OCI-LY1 (cell line): ENCODE results near the gene CMC2.
A peak's percentile ranks its signal among the peaks of the same experiment; 100 is the strongest.

Experiments
- H2AFZ ChIP-seq: fragments of 200-600 bp; sonication (generic), shearing (Covaris generic); 2 replicates; pipeline ENCODE4 v1.6.0; 2014; ENCODE audit warnings: antibody characterized with exemption, mild to moderate bottlenecking, low read length
- H3F3A ChIP-seq: fragments of 200-600 bp; sonication (generic), shearing (Covaris generic); 2 replicates; pipeline ENCODE4 v1.6.0; 2014; ENCODE audit warnings: mild to moderate bottlenecking, antibody characterized with exemption, low read length, moderate library complexity; ENCODE audit not compliant: insufficient read depth
- H3K27ac ChIP-seq: fragments of 200-600 bp; sonication (generic); 2 replicates; pipeline ENCODE4 v1.5.1; 2014; ENCODE audit warnings: low read length, mixed run types, mild to moderate bottlenecking, low read depth; ENCODE audit not compliant: poor library complexity, severe bottlenecking
- H3K27me3 ChIP-seq: fragments of 200-600 bp; sonication (generic); 2 replicates; pipeline ENCODE4 v1.6.0; 2014; ENCODE audit warnings: antibody characterized with exemption, mild to moderate bottlenecking, low read length, moderate library complexity; ENCODE audit not compliant: insufficient read depth
- H3K36me3 ChIP-seq: fragments of 200-600 bp; sonication (generic); 2 replicates; pipeline ENCODE4 v1.6.1; 2014; ENCODE audit warnings: mild to moderate bottlenecking, antibody characterized with exemption, low read length, moderate library complexity, mixed read lengths; ENCODE audit not compliant: insufficient read depth
- H3K4me1 ChIP-seq: fragments of 200-600 bp; sonication (generic); 2 replicates; pipeline ENCODE4 v1.5.1; 2014; ENCODE audit warnings: mild to moderate bottlenecking, low read length, moderate library complexity; ENCODE audit not compliant: insufficient read depth, severe bottlenecking
- H3K4me2 ChIP-seq: fragments of 200-600 bp; sonication (generic), shearing (Covaris generic); 2 replicates; pipeline ENCODE4 v1.6.1; 2014; ENCODE audit warnings: low read length
- H3K4me3 ChIP-seq: fragments of 200-600 bp; sonication (generic); 2 replicates; pipeline ENCODE4 v1.5.1; 2014; ENCODE audit warnings: low read length, low read depth, mild to moderate bottlenecking, mixed read lengths; ENCODE audit not compliant: poor library complexity, severe bottlenecking
- H3K79me2 ChIP-seq: fragments of 200-600 bp; shearing (Covaris generic); 2 replicates; pipeline ENCODE4 v1.6.1; 2016; ENCODE audit warnings: mixed run types, low read length, mixed read lengths; ENCODE audit not compliant: insufficient read depth
- H3K9ac ChIP-seq: fragments of 200-600 bp; sonication (generic), shearing (Covaris generic); 2 replicates; pipeline ENCODE4 v1.6.1; 2014; ENCODE audit warnings: mild to moderate bottlenecking, low read length, mixed read lengths
- H3K9me2 ChIP-seq: fragments of 200-600 bp; sonication (generic), shearing (Covaris generic); 2 replicates; pipeline ENCODE4 v1.6.1; 2014; ENCODE audit warnings: low read depth, mild to moderate bottlenecking, low read length, mixed read lengths
- H3K9me3 ChIP-seq: fragments of 200-600 bp; shearing (Covaris generic); 2 replicates; pipeline ENCODE4 v1.6.1; 2014; ENCODE audit warnings: low read length, mixed read lengths
- H4K20me1 ChIP-seq: fragments of 200-600 bp; sonication (generic), shearing (Covaris generic); 2 replicates; pipeline ENCODE4 v1.6.0; 2016; ENCODE audit warnings: mild to moderate bottlenecking, low read length; ENCODE audit not compliant: insufficient read depth
- CTCF ChIP-seq: fragments of 200-600 bp; sonication (generic), shearing (Covaris generic); IDR thresholded peaks from 2 replicates; pipeline ENCODE4 v1.5.1; 2017; ENCODE audit warnings: mild to moderate bottlenecking, antibody characterized with exemption, low read length, moderate library complexity, mixed read lengths
- EZH2 ChIP-seq: fragments of 200-600 bp; sonication (generic), shearing (Covaris generic); IDR thresholded peaks from 2 replicates; pipeline ENCODE4 v1.8.0; 2017; ENCODE audit warnings: borderline replicate concordance, mixed run types, mild to moderate bottlenecking, antibody characterized with exemption, low read length, moderate library complexity, mixed read lengths

CMC2 gene

GRCh38 chr16:81005610-81006161, 999 bp downstream of the CMC2 start:
- no peaks in the 10 kb centered on the region for H3K9me3 ChIP-seq
- H3K4me2 ChIP-seq, result peak overlapping the region; percentile 97
- H3K36me3 ChIP-seq, result peaks cover 4% of the 10 kb centered on the region; the same call in 1 of the 2 replicates
- no peaks in the 10 kb centered on the region for H3F3A ChIP-seq
- no peaks in the 10 kb centered on the region for H3K9me2 ChIP-seq
- no peak for TF ChIP-seq CTCF
- TF ChIP-seq EZH2, result no peak
- H3K27ac ChIP-seq, result no peak overlapping the region
- H3K79me2 ChIP-seq, result peaks cover 59% of the 10 kb centered on the region
- no peaks in the 10 kb centered on the region for H4K20me1 ChIP-seq
- H3K9ac ChIP-seq, result peak overlapping the region; percentile 72
- H3K4me3 ChIP-seq, result peak overlapping the region; percentile 69
- H3K4me1 ChIP-seq, result peaks cover 30% of the 10 kb centered on the region
- no peaks in the 10 kb centered on the region for H3K27me3 ChIP-seq
- H2AFZ ChIP-seq, result no peak overlapping the region

GRCh38 chr16:81004646-81005353, 1.9 kb downstream of the CMC2 start:
- Histone ChIP-seq H3K9me2 (no peaks in the 10 kb centered on the region), H3K4me1 (peaks cover 30% of the 10 kb centered on the region), H3F3A (no peaks in the 10 kb centered on the region), H3K9me3 (no peaks in the 10 kb centered on the region), H3K4me2 (peak overlapping the region; percentile 63), H3K27ac (peak overlapping the region; percentile 47), H3K9ac (0 out of 2 replicates have a peak overlapping the region, but pooled peaks have one; percentile 18), H3K36me3 (peaks cover 4% of the 10 kb centered on the region; the same call in 1 of the 2 replicates), H3K27me3 (no peaks in the 10 kb centered on the region), H3K79me2 (peaks cover 65% of the 10 kb centered on the region), H3K4me3 (peak overlapping the region; percentile 69), H4K20me1 (no peaks in the 10 kb centered on the region), H2AFZ (no peak overlapping the region)
- TF ChIP-seq EZH2 (no peak), CTCF (peak; percentile 63)

- no peak overlapping the region for H3K9ac ChIP-seq
- TF ChIP-seq CTCF (no peak), EZH2 (no peak)
- H2AFZ ChIP-seq, result no peak overlapping the region
- H3K27me3 ChIP-seq, result no peaks in the 10 kb centered on the region
- peak overlapping the region; percentile 63 for H3K4me2 ChIP-seq
- H3K9me2 ChIP-seq, result no peaks in the 10 kb centered on the region
- peaks cover 30% of the 10 kb centered on the region for H3K4me1 ChIP-seq
- H3F3A ChIP-seq, result no peaks in the 10 kb centered on the region
- no peaks in the 10 kb centered on the region for H3K36me3 ChIP-seq
- peaks cover 67% of the 10 kb centered on the region for H3K79me2 ChIP-seq
- no peaks in the 10 kb centered on the region for H3K9me3 ChIP-seq
- H4K20me1 ChIP-seq, result no peaks in the 10 kb centered on the region
- no peak overlapping the region for H3K4me3 ChIP-seq
- H3K27ac ChIP-seq, result no peak overlapping the region
Measured at GRCh38 chr16:81003610-81004460, 2.9 kb downstream of the CMC2 start.
